Keratinocyte (primary cell): ENCODE measurements around the gene MKLN1. TPM values are rescaled to one million over a fixed set of nuclear protein-coding genes. Genes with fewer than 3 reads are reported as not detected.
A peak's percentile ranks its signal among the peaks of the same experiment; 100 is the strongest.

Experiments
- DNase-seq: peaks from one replicate; pipeline ENCODE4 v3.0.0-alpha.2; 2011; ENCODE audit warnings: low read depth, missing footprints, low spot score
- FAIRE-seq: peaks from 2 replicates; lab custom pipeline; 2011; peaks lifted over from hg19 to GRCh38; lab: Jason Lieb, UNC
- H2AFZ ChIP-seq: 2 replicates; pipeline ENCODE4 v1.6.0; 2012; ENCODE audit warnings: low read length, control low read depth, inconsistent platforms; ENCODE audit not compliant: control insufficient read depth
- H3K27ac ChIP-seq: 2 replicates; pipeline ENCODE4 v1.5.1; 2011; ENCODE audit warnings: low read length; ENCODE audit not compliant: control insufficient read depth, insufficient read depth
- H3K27me3 ChIP-seq: 3 replicates; pipeline ENCODE4 v1.6.0; 2011; ENCODE audit warnings: low read length; ENCODE audit not compliant: control insufficient read depth, insufficient read depth; ENCODE audit errors: extremely low read depth
- H3K36me3 ChIP-seq, 2 experiments: 2 replicates in 1 of 2; 3 replicates in 1 of 2; pipeline ENCODE4 v1.5.1; 2011; ENCODE audit warnings: low read length in 2 of 2, mild to moderate bottlenecking in 1 of 2; ENCODE audit not compliant: control insufficient read depth in 2 of 2, insufficient read depth in 2 of 2; ENCODE audit errors: extremely low read depth in 1 of 2
- H3K4me1 ChIP-seq: 3 replicates; pipeline ENCODE4 v1.5.1; 2011; ENCODE audit warnings: low read length; ENCODE audit not compliant: control insufficient read depth, insufficient read depth; ENCODE audit errors: extremely low read depth
- H3K4me2 ChIP-seq: 3 replicates; pipeline ENCODE4 v1.6.0; 2011; ENCODE audit warnings: low read depth, low read length; ENCODE audit not compliant: control insufficient read depth, insufficient read depth; ENCODE audit errors: extremely low read depth
- H3K4me3 ChIP-seq, 3 experiments: fragments of 200-600 bp in 1 of 3; sonication (generic) in 1 of 3; 2 replicates in 2 of 3; 3 replicates in 1 of 3; pipeline ENCODE4 v1.5.1; 2011 to 2016; ENCODE audit warnings: low read length in 3 of 3, mild to moderate bottlenecking in 3 of 3, control low read depth in 2 of 3, inconsistent platforms in 1 of 3, low read depth in 1 of 3, mixed read lengths in 1 of 3, mixed run types in 1 of 3, moderate library complexity in 1 of 3; ENCODE audit not compliant: control insufficient read depth in 2 of 3, insufficient read depth in 2 of 3; ENCODE audit errors: extremely low read depth in 1 of 3
- H3K79me2 ChIP-seq: 2 replicates; pipeline ENCODE4 v1.6.0; 2012; ENCODE audit warnings: low read length; ENCODE audit not compliant: control insufficient read depth, insufficient read depth
- H3K9ac ChIP-seq: 3 replicates; pipeline ENCODE4 v1.6.0; 2011; ENCODE audit warnings: low read length; ENCODE audit not compliant: control insufficient read depth, insufficient read depth; ENCODE audit errors: extremely low read depth
- H3K9me1 ChIP-seq: 3 replicates; pipeline ENCODE4 v1.6.0; 2011; ENCODE audit warnings: low read length; ENCODE audit not compliant: control insufficient read depth, insufficient read depth; ENCODE audit errors: extremely low read depth
- H3K9me3 ChIP-seq: 2 replicates; pipeline ENCODE4 v1.5.1; 2012; ENCODE audit warnings: low read depth, low read length; ENCODE audit not compliant: control insufficient read depth
- H4K20me1 ChIP-seq: 3 replicates; pipeline ENCODE4 v1.6.0; 2011; ENCODE audit warnings: low read length; ENCODE audit not compliant: control insufficient read depth, insufficient read depth; ENCODE audit errors: extremely low read depth
- CTCF ChIP-seq, 3 experiments: IDR thresholded peaks in 1 of 3; conservative IDR thresholded peaks in 1 of 3; optimal IDR thresholded peaks in 1 of 3; 2 replicates in 2 of 3; 3 replicates in 1 of 3; pipeline versions ENCODE3 to v1.5.1; 2011; ENCODE audit warnings: low read length in 3 of 3, mild to moderate bottlenecking in 3 of 3, moderate library complexity in 2 of 3, control low read depth in 1 of 3, inconsistent platforms in 1 of 3; ENCODE audit not compliant: insufficient read depth in 2 of 3; ENCODE audit errors: extremely low read depth in 1 of 3
- EZH2 ChIP-seq: IDR thresholded peaks from one replicate; pipeline ENCODE4 v1.6.1; 2012; ENCODE audit warnings: inconsistent platforms, mild to moderate bottlenecking, low read length, moderate library complexity
- dilution Hi-C: fragments of 300-500 bp; cut with MboI; formaldehyde crosslinking; loops from one replicate; pipeline ENCODE4 v1.7.0; 2020; ENCODE audit warnings: low sequenced_read_pairs; ENCODE audit not compliant: extremely low pct_ligation_motif_present
- polyA plus RNA-seq, 5 experiments: library from polyadenylated mRNA; depleted of rRNA in 3 of 5; stranded (reverse) in 3 of 5; stranded (forward) in 1 of 5; unstranded in 1 of 5; fragments of >200 nt; gene quantifications; 1 replicate in 1 of 5; 2 replicates in 3 of 5; 3 replicates in 1 of 5; pipeline versions ENCODE4 v1.2.1 to v1.2.3, GENCODE V29; 2011 to 2012; ENCODE audit warnings: missing spikeins in 2 of 5, low read depth in 1 of 5, low replicate concordance in 1 of 5

Gene MKLN1
- polyA plus RNA-seq, 1 donor (not counting 4 experiments of a cell fraction or from before 2014, with no cell fraction given), result 43.8 TPM

- DNase-seq, result no peak
- Histone ChIP-seq H3K27ac (no peak overlapping the region), H2AFZ (no peak overlapping the region), H3K9me3 (no peaks in the 10 kb centered on the region), H3K4me2 (no peak overlapping the region), H3K9me1 (no peaks in the 10 kb centered on the region), H3K4me3 (no peak overlapping the region), H3K79me2 (no peaks in the 10 kb centered on the region), H4K20me1 (no peaks in the 10 kb centered on the region), H3K4me1 (peaks cover 4% of the 10 kb centered on the region), H3K9ac (no peak overlapping the region), H3K36me3 (no peaks in the 10 kb centered on the region), H3K27me3 (no peaks in the 10 kb centered on the region)
- no peak for FAIRE-seq
- no peak for TF ChIP-seq EZH2
- no peak for TF ChIP-seq CTCF (optimal IDR thresholded peaks at IDR 0.05 in 1 of 3, IDR thresholded peaks at IDR 0.05 in 1 of 3, conservative IDR thresholded peaks at IDR 0.05 in 1 of 3; ENCODE audit: extremely low read depth in 1 of 3, insufficient read depth in 2 of 3, low read length in 3 of 3)
- dilution Hi-C loops, result no loop called here
Measured at GRCh38 chr7:131413711-131414110, 86.0 kb downstream of the MKLN1 start.

GRCh38 chr7:131424219-131424822 is 96.6 kb downstream of the MKLN1 start:
- dilution Hi-C loops, result no loop called here
- Histone ChIP-seq H3K4me2 (no peak overlapping the region), H3K9me1 (no peaks in the 10 kb centered on the region), H3K9ac (no peak overlapping the region), H3K36me3 (peaks cover 0 to 4% of the 10 kb centered on the region in 2 experiments), H3K79me2 (no peaks in the 10 kb centered on the region), H3K27me3 (no peaks in the 10 kb centered on the region), H3K9me3 (no peaks in the 10 kb centered on the region), H4K20me1 (no peaks in the 10 kb centered on the region), H3K4me1 (no peaks in the 10 kb centered on the region), H3K27ac (no peak overlapping the region), H2AFZ (no peak overlapping the region), H3K4me3 (no peak overlapping the region)
- DNase-seq (no peak), FAIRE-seq (no peak)
- TF ChIP-seq CTCF (optimal IDR thresholded peaks at IDR 0.05 in 1 of 3, IDR thresholded peaks at IDR 0.05 in 1 of 3, conservative IDR thresholded peaks at IDR 0.05 in 1 of 3; ENCODE audit: extremely low read depth in 1 of 3, insufficient read depth in 2 of 3, low read length in 3 of 3) (peak in 2 of 3 experiments; percentile 20 to 39), EZH2 (no peak)
